ENCODE measurements around the gene SUSD5.
A peak's percentile ranks its signal among the peaks of the same experiment; 100 is the strongest.
"Not testable (repeated sequence)": the region's sequence is repeated elsewhere in the genome, so short reads cannot be mapped to it uniquely, and the experiment has no call there.

The SUSD5 gene

DNA sequence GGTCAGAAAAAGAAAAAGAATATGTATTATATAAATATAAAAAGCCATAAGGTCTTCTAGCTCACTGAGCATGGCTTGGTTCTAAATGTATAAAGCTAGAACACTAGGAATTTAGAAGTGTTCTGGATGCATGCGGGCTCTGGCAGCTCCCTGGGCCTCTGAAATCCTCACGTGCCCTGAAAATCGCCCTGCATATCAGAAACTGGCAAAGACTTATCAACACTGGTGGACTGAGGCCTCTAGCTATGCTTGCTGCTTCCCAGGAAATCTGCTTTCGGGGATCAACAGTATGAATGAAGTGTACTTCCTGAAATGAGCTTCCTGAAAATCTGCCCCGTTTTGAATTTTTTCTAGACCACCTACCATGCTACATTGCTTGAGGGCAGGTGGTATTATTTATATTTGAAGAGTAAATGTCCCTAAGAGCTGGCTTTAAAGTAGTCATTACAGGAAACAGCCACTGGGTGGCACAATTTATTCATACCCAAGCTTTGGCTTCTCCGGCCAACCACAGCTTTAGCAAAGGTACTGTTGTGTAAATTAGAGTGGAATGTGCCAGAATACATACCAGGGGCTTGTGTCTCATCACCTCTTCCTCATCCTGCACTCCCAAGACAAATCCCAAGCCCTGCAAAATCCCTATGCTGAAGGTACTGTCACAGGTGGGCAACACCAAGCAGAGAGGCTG, 87.1 kb downstream of the SUSD5 start:
- no peaks in the 10 kb centered on the region for H3K27me3 Mint-ChIP-seq
- H3K27ac Mint-ChIP-seq = no peak overlapping the region
- no peak overlapping the region for H3K4me3 Mint-ChIP-seq
- H3K4me1 Mint-ChIP-seq (ENCODE audit: low read depth) = no peaks in the 10 kb centered on the region
- intact Hi-C loops (cut with micrococcal nuclease) = loop anchor here (1.0 to 5.0 kb wide), 2 partner anchors 121 to 242 kb away; no protein-coding TSS in a partner anchor
- H3K9me3 Mint-ChIP-seq = no peaks in the 10 kb centered on the region
- H3K36me3 Mint-ChIP-seq (ENCODE audit: low read depth) = peaks cover 84% of the 10 kb centered on the region

GRCh38 chr3:33130144-33130543, 88.5 kb downstream of the SUSD5 start:
- no peak overlapping the region for H3K4me3 Mint-ChIP-seq
- no peaks in the 10 kb centered on the region for H3K9me3 Mint-ChIP-seq
- no peaks in the 10 kb centered on the region for H3K27me3 Mint-ChIP-seq
- no peaks in the 10 kb centered on the region for H3K4me1 Mint-ChIP-seq (ENCODE audit: low read depth)
- intact Hi-C loops (cut with micrococcal nuclease) = loop anchor here (5.0 kb wide), 1 partner anchor 122 kb away; no protein-coding TSS in a partner anchor
- H3K27ac Mint-ChIP-seq = no peak overlapping the region
- H3K36me3 Mint-ChIP-seq (ENCODE audit: low read depth) = peaks cover 84% of the 10 kb centered on the region

DNA sequence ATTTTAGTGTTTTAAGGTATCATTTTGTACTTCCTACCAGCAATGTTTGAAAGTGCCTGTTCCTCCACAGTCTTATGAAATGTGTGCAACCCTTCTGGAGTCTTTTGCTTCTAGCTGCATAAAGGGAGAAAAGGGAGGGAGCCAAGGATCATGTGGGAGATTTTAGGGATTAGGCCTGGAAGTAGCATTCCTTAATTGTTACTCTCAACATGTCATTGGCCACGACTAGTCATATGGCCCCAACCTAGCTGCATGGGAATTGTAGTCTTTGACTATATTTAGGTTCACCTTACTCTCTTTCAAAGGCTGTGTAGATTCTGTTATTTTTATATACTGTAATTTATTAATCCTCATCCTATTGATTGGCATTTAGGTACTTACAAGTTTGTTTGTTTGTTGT, 89.9 kb downstream of the SUSD5 start:
- Mint-ChIP-seq H3K4me1 (ENCODE audit: low read depth) (no peaks in the 10 kb centered on the region), H3K9me3 (no peaks in the 10 kb centered on the region), H3K4me3 (no peak overlapping the region), H3K27me3 (no peaks in the 10 kb centered on the region), H3K27ac (no peak overlapping the region), H3K36me3 (ENCODE audit: low read depth) (peaks cover 84% of the 10 kb centered on the region)
- intact Hi-C loops (cut with micrococcal nuclease) = no loop called here

DNA sequence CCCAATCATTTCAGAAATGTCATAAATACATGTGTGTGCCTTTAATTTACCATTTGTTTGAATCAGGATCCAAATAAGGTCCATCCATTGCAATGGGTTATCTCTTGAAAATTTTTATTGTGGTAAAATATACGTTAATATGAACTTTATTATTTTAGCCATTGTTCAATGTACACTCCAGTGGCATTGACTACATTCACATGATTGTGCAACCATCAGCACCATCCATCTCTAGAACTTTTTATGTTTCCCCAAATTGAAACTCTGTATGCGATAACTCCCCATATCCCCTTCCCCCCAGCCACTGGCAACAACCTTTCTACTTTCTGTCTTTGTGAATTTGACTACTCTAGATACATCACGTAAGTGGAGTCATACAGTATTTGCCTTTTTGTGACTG, 92.8 kb downstream of the SUSD5 start:
- Mint-ChIP-seq H3K27ac (no peak overlapping the region), H3K36me3 (ENCODE audit: low read depth) (peaks cover 84% of the 10 kb centered on the region), H3K4me1 (ENCODE audit: low read depth) (peaks cover 21% of the 10 kb centered on the region), H3K9me3 (no peaks in the 10 kb centered on the region), H3K4me3 (no peak overlapping the region), H3K27me3 (no peaks in the 10 kb centered on the region)
- intact Hi-C loops (cut with micrococcal nuclease) = no loop called here

DNA sequence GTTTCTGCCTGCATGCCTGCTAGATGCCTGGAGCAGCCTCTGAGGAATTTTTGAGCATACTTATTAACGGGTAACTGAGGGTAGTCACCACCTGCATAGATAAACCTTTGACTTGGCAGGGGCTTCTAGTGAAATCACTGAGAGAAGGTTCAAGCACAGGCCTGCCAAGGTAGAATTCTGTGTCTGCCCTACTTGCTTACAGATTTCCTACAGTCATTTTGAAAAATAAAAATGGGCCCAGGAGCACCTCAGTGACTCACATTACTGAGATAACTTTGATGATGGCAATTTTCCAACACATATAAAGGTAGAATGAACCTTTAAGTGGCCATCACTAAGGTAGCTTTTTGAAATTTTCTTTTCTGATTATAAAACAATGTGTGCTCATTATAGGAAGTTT, 94.0 kb downstream of the SUSD5 start:
- Mint-ChIP-seq H3K36me3 (ENCODE audit: low read depth) (peaks cover 81% of the 10 kb centered on the region), H3K9me3 (no peaks in the 10 kb centered on the region), H3K4me3 (no peak overlapping the region), H3K4me1 (ENCODE audit: low read depth) (peaks cover 29% of the 10 kb centered on the region), H3K27me3 (no peaks in the 10 kb centered on the region), H3K27ac (no peak overlapping the region)
- intact Hi-C loops (cut with micrococcal nuclease) = no loop called here

GRCh38 chr3:33122991-33123390, 95.6 kb downstream of the SUSD5 start:
- Mint-ChIP-seq H3K36me3 (ENCODE audit: low read depth) (peaks cover 89% of the 10 kb centered on the region), H3K27ac (peak overlapping the region; percentile 63), H3K4me1 (ENCODE audit: low read depth) (peaks cover 45% of the 10 kb centered on the region), H3K27me3 (no peaks in the 10 kb centered on the region), H3K9me3 (no peaks in the 10 kb centered on the region), H3K4me3 (no peak overlapping the region)
- intact Hi-C loops (cut with micrococcal nuclease) = no loop called here

DNA sequence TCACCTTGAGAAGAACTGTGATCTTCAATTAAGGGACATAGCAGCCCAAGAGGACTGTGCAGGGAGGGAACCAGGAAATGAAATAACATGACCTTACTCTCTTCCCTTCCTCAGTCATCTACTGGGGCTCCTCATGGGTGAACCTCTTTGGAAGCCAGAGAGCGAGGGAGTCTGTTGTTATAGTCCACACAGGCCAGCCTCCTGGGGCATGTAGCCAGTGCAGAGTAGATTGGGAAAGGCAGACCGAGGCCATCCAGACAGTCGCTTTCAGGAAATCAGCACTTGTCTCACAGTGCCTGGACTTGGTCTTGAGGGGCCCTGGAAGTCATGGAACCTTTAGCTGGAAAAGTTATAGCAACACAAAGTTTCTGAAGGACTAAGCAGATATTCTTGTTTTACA, 98.7 kb downstream of the SUSD5 start:
- intact Hi-C loops (cut with micrococcal nuclease) = no loop called here
- Mint-ChIP-seq H3K27ac (peak overlapping the region; percentile 4), H3K36me3 (ENCODE audit: low read depth) (peaks cover 80% of the 10 kb centered on the region), H3K9me3 (no peaks in the 10 kb centered on the region), H3K27me3 (no peaks in the 10 kb centered on the region), H3K4me3 (no peak overlapping the region), H3K4me1 (ENCODE audit: low read depth) (peaks cover 59% of the 10 kb centered on the region)

GRCh38 chr3:33117461-33117860, 101.1 kb downstream of the SUSD5 start:
- Mint-ChIP-seq H3K9me3 (no peaks in the 10 kb centered on the region), H3K4me3 (no peak overlapping the region), H3K4me1 (ENCODE audit: low read depth) (peaks cover 58% of the 10 kb centered on the region), H3K27ac (peak overlapping the region; percentile 21), H3K27me3 (no peaks in the 10 kb centered on the region), H3K36me3 (ENCODE audit: low read depth) (peaks cover 56% of the 10 kb centered on the region)
- intact Hi-C loops (cut with micrococcal nuclease) = no loop called here

DNA sequence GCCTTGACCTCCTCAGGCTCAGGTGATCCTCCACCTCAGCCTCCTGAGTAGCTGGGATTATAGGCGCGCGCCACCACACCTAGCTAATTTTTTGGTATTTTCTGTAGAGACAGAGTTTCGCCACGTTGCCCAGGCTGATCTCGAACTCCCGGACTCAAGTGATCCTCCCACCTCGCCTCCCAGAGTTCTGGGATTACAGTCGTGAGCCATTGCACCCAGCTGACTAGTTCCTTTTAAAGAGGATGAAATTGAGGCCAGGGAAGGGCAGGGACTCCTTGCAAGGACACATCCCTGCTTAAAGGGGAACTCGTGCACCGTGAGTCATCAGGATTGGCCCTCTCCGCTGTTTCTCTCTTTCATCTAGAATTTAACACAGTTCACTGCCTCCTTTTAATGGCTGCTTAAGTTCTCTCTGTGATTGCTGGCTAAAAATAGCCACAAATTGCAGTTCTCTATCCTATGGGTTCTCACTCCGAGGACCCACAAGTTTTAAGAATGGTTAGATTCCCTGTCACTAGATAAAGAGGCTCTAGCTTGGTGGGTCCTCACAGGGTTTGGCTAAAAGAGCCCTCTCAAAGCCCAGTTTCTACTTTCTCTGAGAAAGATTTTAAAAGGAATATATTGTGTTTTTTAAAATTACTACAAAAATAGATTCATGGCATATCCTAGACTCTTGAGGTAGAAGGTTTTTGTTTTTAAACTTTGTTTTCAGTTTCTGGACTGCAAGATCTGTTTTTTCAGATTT, 103.4 kb downstream of the SUSD5 start:
- H3K36me3 Mint-ChIP-seq (ENCODE audit: low read depth) = peaks cover 33% of the 10 kb centered on the region
- H3K27me3 Mint-ChIP-seq = no peaks in the 10 kb centered on the region
- H3K9me3 Mint-ChIP-seq = no peaks in the 10 kb centered on the region
- peak overlapping the region; percentile 91 for H3K4me3 Mint-ChIP-seq
- peak overlapping the region; percentile 91 for H3K27ac Mint-ChIP-seq
- intact Hi-C loops (cut with micrococcal nuclease) = no loop called here
- H3K4me1 Mint-ChIP-seq (ENCODE audit: low read depth) = peaks cover 53% of the 10 kb centered on the region

DNA sequence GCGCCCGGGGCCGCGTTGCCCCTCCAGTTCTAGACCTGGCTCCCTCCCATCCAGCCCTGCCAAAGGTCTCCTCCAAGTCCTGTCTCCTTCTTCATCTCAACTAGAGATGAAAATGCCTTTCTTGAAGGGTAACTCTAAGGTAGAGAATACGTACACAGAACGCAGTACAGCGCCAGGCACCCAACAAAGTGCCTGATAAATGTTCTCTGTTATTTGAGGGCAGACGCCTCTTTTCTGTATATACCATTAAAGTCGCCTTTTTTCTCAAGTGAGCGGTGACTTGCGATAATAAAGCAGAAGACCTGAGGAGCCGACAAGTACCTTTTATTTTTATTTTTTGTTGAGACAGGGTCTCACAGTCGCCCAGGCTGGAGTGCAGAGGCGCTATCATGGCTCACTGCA, 104.0 kb downstream of the SUSD5 start:
- Mint-ChIP-seq H3K36me3 (ENCODE audit: low read depth) (peaks cover 30% of the 10 kb centered on the region), H3K27ac (peak overlapping the region; percentile 91), H3K27me3 (no peaks in the 10 kb centered on the region), H3K4me1 (ENCODE audit: low read depth) (peaks cover 53% of the 10 kb centered on the region), H3K9me3 (no peaks in the 10 kb centered on the region), H3K4me3 (peak overlapping the region; percentile 91)
- intact Hi-C loops (cut with micrococcal nuclease) = loop anchor here (1.0 kb wide), 1 partner anchor 18 kb away; no protein-coding TSS in a partner anchor

DNA sequence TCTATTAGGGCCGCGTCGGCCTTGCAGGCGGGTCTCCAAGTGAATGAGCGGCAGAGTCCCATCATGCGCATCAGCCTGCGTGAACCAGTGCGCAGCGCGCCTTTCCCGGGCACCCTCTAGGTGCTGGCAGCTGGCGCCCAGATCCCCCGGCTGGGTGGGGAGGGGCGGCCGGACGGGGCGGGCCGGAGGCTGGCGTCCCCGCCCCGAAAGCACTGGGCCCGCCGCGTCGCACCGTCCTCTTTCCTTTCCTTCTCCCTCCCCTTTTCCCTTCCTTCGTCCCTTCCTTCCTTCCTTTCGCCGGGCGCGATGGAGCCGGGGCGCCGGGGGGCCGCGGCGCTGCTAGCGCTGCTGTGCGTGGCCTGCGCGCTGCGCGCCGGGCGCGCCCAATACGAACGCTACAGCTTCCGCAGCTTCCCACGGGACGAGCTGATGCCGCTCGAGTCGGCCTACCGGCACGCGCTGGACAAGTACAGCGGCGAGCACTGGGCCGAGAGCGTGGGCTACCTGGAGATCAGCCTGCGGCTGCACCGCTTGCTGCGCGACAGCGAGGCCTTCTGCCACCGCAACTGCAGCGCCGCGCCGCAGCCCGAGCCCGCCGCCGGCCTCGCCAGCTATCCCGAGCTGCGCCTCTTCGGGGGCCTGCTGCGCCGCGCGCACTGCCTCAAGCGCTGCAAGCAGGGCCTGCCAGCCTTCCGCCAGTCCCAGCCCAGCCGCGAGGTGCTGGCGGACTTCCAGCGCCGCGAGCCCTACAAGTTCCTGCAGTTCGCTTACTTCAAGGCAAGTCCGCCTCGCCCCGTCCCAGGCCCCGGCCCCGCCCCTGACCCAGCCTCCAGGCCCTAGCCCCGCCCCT, 104.6 kb downstream of the SUSD5 start, which contains the start of gene CRTAP:
Gene CRTAP, plus strand, starts transcription at position 243 of the 850 bp plus-strand sequence. Its CDS starts 64 bp downstream, at position 307.
- H3K9me3 Mint-ChIP-seq = no peaks in the 10 kb centered on the region
- peak within 1 kb of the TSS; percentile 91 for H3K4me3 Mint-ChIP-seq
- H3K4me1 Mint-ChIP-seq (ENCODE audit: low read depth) = peaks cover 53% of the 10 kb centered on the region
- peaks cover 24% of the 10 kb centered on the region for H3K36me3 Mint-ChIP-seq (ENCODE audit: low read depth)
- intact Hi-C loops (cut with micrococcal nuclease) = loop anchor here (1.0 kb wide), 1 partner anchor 18 kb away; no protein-coding TSS in a partner anchor
- peak within 1 kb of the TSS; percentile 91 for H3K27ac Mint-ChIP-seq
- H3K27me3 Mint-ChIP-seq = no peaks in the 10 kb centered on the region

DNA sequence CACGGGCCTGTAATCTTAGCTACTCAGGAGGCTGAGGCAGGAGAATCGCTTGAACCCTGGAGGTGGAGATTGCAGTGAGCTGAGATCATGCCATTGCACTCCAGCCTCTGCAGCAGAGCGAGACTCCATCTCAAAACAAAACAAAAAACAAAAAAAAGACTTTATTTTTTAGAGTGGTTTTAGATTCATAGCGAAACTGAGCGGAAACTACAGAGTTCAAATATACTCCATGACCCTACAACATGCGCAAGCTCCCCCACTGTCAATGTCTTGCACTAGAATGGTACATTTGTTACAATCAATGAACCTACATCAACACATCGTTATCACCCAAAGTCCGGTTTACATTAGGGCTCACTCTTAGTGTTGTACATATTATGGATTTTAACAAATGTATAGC, 107.0 kb downstream of the SUSD5 start:
- no peaks in the 10 kb centered on the region for H3K9me3 Mint-ChIP-seq
- no peaks in the 10 kb centered on the region for H3K36me3 Mint-ChIP-seq (ENCODE audit: low read depth)
- H3K27me3 Mint-ChIP-seq = no peaks in the 10 kb centered on the region
- peak overlapping the region; percentile 79 for H3K27ac Mint-ChIP-seq
- intact Hi-C loops (cut with micrococcal nuclease) = no loop called here
- no peak overlapping the region for H3K4me3 Mint-ChIP-seq
- peaks cover 46% of the 10 kb centered on the region for H3K4me1 Mint-ChIP-seq (ENCODE audit: low read depth)

DNA sequence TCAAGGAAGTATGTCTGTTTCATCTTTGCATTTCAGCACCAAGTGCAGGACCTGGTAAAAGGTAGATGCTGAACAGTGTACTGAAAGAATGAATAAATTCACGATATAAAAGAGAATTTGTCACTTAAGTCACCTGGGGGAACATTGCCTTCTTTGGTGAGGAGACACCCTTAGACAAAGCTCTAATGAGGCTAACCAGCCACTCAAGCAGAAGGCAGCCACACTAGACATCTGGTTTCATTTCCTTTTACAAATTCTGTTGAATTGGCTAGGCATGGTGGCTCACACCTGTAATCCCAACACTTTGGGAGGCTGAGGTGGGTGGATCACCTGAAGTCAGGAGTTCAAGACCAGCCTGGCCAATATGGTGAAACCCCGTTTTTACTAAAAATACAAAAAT, 111.8 kb downstream of the SUSD5 start:
- H3K4me3 Mint-ChIP-seq; H3K27me3 Mint-ChIP-seq; H3K36me3 Mint-ChIP-seq (ENCODE audit: low read depth); H3K9me3 Mint-ChIP-seq; intact Hi-C loops (cut with micrococcal nuclease): not testable (repeated sequence)
- peak overlapping the region; percentile 68 for H3K27ac Mint-ChIP-seq
- H3K4me1 Mint-ChIP-seq (ENCODE audit: low read depth) = peaks cover 57% of the 10 kb centered on the region

All from dendritic cell treated with granulocyte-macrophage colony-stimulating factor and Interleukin-4, amounts not matched to agents 40 ng/mL and 50 ng/mL, for 4 days (primary cell).